ENCODE measurements around the gene SAMD13. TPM values are rescaled to one million over a fixed set of nuclear protein-coding genes. Genes with fewer than 3 reads are reported as not detected.

Gene SAMD13
- total and polyA plus RNA-seq, 10 of the 15 experiments (the other 5 are each of a cell fraction or from before 2014, with no cell fraction given), result 0.81 to 1.9 (median 1.2) TPM; not detected in 1

DNA sequence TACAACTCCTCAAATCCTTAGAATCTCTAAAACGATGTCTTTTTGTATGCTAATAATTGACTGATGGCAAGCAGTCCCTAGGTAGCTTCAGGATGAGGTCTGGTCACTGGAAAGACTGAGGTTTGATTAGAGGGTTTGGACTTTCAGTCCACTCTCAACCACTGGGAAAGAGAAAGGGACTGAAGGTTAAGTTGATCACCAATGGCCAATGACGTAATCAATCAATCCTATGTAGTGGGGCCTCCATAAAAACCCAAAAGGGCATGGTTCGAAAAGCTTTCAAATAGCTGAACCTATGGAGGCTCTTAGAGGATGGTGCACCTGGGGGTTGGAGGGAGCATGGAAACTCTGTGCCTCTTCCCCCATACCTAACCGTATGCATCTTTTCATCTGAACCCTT, 57.2 kb downstream of the SAMD13 start:
- H3K4me3 ChIP-seq, result no peak overlapping the region
- no peak overlapping the region for H3K27ac ChIP-seq (ENCODE audit: control insufficient read depth, insufficient read depth)
- H3K9me3 ChIP-seq (replicated peaks; ENCODE audit: control insufficient read depth, insufficient read depth, low read length), result no peaks in the 10 kb centered on the region
- POLR2A ChIA-PET, result no interaction called here
- no peak overlapping the region for H2AFZ ChIP-seq (ENCODE audit: control insufficient read depth, low read depth, low read length)
- RAD21 ChIA-PET (ENCODE audit: unreplicated experiment), result no interaction called here
- TF ChIP-seq, protein P1, sequence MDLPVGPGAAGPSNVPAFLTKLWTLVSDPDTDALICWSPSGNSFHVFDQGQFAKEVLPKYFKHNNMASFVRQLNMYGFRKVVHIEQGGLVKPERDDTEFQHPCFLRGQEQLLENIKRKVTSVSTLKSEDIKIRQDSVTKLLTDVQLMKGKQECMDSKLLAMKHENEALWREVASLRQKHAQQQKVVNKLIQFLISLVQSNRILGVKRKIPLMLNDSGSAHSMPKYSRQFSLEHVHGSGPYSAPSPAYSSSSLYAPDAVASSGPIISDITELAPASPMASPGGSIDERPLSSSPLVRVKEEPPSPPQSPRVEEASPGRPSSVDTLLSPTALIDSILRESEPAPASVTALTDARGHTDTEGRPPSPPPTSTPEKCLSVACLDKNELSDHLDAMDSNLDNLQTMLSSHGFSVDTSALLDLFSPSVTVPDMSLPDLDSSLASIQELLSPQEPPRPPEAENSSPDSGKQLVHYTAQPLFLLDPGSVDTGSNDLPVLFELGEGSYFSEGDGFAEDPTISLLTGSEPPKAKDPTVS (IDR thresholded peaks at IDR 0.05; ENCODE audit: low read depth, low read length), result no peak
- TF ChIP-seq SPI1 (IDR thresholded peaks at IDR 0.05; ENCODE audit: borderline replicate concordance, insufficient read depth, low read depth, low read length) (no peak), HDGF (IDR thresholded peaks at IDR 0.05) (no peak)
- ATAC-seq (no peak), FAIRE-seq (no peak), DNase-seq (ENCODE audit: low read depth, low spot score) (no peak)
- no peaks in the 10 kb centered on the region for H3K4me1 ChIP-seq (ENCODE audit: control insufficient read depth, insufficient read depth, low read length)
- in situ Hi-C loops (cut with MboI), result no loop called here
- H3K27me3 ChIP-seq (replicated peaks in 1 of 2; ENCODE audit: control insufficient read depth in 2 of 2, insufficient read depth in 2 of 2, low read length in 1 of 2), result no peaks in the 10 kb centered on the region; a peak in 1 of 4 replicates
- no peak overlapping the region for H3K9ac ChIP-seq (ENCODE audit: control insufficient read depth, insufficient read depth, low read length)
- H4K20me1 ChIP-seq (ENCODE audit: control insufficient read depth, insufficient read depth), result no peaks in the 10 kb centered on the region
- no peak overlapping the region for H3K4me2 ChIP-seq (ENCODE audit: control insufficient read depth, insufficient read depth)
- H3K79me2 ChIP-seq (ENCODE audit: control insufficient read depth, insufficient read depth, low read length), result no peaks in the 10 kb centered on the region
- no peaks in the 10 kb centered on the region for H3K36me3 ChIP-seq (ENCODE audit: control insufficient read depth in 2 of 2, insufficient read depth in 2 of 2, low read length in 1 of 2)
- CTCF ChIA-PET, result no interaction called here
- intact Hi-C loops (cut with micrococcal nuclease; ENCODE audit: unreplicated experiment), result no loop called here
- 48% methylated on average over 4 of the region's 4 CpGs for WGBS (ENCODE audit: insufficient coverage, insufficient replicate concordance, low lambda C conversion rate, missing lambda C conversion rate)
- SMC1A ChIA-PET (ENCODE audit: uncharacterized antibody, unreplicated experiment), result no interaction called here
- no TSS peak for BruUV-seq (replicated peaks)

DNA sequence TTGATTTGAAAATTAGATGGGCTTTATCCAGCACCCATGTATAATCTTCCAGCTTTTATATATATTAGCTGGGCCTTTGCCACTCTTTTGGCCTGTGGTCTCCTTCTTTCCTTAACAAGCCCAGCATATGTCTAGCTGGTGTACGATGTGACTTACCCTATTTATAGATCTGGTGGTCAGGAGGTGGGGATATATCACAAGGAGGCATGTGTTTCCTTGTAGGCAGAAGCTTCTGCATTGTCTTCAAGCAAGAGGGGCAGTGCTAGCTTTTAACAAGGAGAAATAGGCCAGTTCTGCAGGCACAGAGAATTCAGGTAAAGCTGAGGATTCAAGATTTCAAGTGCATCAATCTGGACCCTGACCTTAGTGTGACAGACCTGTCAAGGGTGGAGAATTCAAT, 58.8 kb downstream of the SAMD13 start:
- H3K27me3 ChIP-seq (replicated peaks in 1 of 2; ENCODE audit: control insufficient read depth in 2 of 2, insufficient read depth in 2 of 2, low read length in 1 of 2), result no peaks in the 10 kb centered on the region; a peak in 1 of 4 replicates
- WGBS (ENCODE audit: insufficient coverage, insufficient replicate concordance, low lambda C conversion rate, missing lambda C conversion rate), result 0% methylated on average over 1 of the region's 1 CpG
- no peak overlapping the region for H3K9ac ChIP-seq (ENCODE audit: control insufficient read depth, insufficient read depth, low read length)
- ChIA-PET SMC1A (ENCODE audit: uncharacterized antibody, unreplicated experiment) (no interaction called here), CTCF (interaction anchor here (1.1 to 1.5 kb wide), 2 partner anchors 21 to 73 kb away, joined by 3 read pairs; no protein-coding TSS in a partner anchor), POLR2A (no interaction called here), RAD21 (ENCODE audit: unreplicated experiment) (no interaction called here)
- H3K36me3 ChIP-seq (ENCODE audit: control insufficient read depth in 2 of 2, insufficient read depth in 2 of 2, low read length in 1 of 2), result no peaks in the 10 kb centered on the region
- no peak overlapping the region for H3K27ac ChIP-seq (ENCODE audit: control insufficient read depth, insufficient read depth)
- no peak for ATAC-seq
- H3K9me3 ChIP-seq (replicated peaks; ENCODE audit: control insufficient read depth, insufficient read depth, low read length), result no peaks in the 10 kb centered on the region
- no peak for DNase-seq (ENCODE audit: low read depth, low spot score)
- H3K4me3 ChIP-seq, result no peak overlapping the region
- H3K4me2 ChIP-seq (ENCODE audit: control insufficient read depth, insufficient read depth), result no peak overlapping the region
- H3K79me2 ChIP-seq (ENCODE audit: control insufficient read depth, insufficient read depth, low read length), result no peaks in the 10 kb centered on the region
- in situ Hi-C loops (cut with MboI), result no loop called here
- FAIRE-seq, result no peak
- no peak overlapping the region for H2AFZ ChIP-seq (ENCODE audit: control insufficient read depth, low read depth, low read length)
- intact Hi-C loops (cut with micrococcal nuclease; ENCODE audit: unreplicated experiment), result no loop called here
- no peaks in the 10 kb centered on the region for H3K4me1 ChIP-seq (ENCODE audit: control insufficient read depth, insufficient read depth, low read length)
- H4K20me1 ChIP-seq (ENCODE audit: control insufficient read depth, insufficient read depth), result no peaks in the 10 kb centered on the region
- BruUV-seq (replicated peaks), result no TSS peak
- no peak for TF ChIP-seq PAX8 (IDR thresholded peaks at IDR 0.05)
- no peak for TF ChIP-seq SP1 (IDR thresholded peaks at IDR 0.05; ENCODE audit: low read depth, low read length)
- no peak for TF ChIP-seq STAT3 (IDR thresholded peaks at IDR 0.05; ENCODE audit: low read depth, low read length)
- TF ChIP-seq, protein P2, sequence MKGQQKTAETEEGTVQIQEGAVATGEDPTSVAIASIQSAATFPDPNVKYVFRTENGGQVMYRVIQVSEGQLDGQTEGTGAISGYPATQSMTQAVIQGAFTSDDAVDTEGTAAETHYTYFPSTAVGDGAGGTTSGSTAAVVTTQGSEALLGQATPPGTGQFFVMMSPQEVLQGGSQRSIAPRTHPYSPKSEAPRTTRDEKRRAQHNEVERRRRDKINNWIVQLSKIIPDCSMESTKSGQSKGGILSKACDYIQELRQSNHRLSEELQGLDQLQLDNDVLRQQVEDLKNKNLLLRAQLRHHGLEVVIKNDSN (IDR thresholded peaks at IDR 0.05; ENCODE audit: borderline replicate concordance, extremely low read length, insufficient read depth, low read depth, low read length), result no peak
- no peak for TF ChIP-seq MEF2B (IDR thresholded peaks at IDR 0.05; ENCODE audit: partially characterized antibody, poor library complexity, severe bottlenecking)
- TF ChIP-seq, protein P3, sequence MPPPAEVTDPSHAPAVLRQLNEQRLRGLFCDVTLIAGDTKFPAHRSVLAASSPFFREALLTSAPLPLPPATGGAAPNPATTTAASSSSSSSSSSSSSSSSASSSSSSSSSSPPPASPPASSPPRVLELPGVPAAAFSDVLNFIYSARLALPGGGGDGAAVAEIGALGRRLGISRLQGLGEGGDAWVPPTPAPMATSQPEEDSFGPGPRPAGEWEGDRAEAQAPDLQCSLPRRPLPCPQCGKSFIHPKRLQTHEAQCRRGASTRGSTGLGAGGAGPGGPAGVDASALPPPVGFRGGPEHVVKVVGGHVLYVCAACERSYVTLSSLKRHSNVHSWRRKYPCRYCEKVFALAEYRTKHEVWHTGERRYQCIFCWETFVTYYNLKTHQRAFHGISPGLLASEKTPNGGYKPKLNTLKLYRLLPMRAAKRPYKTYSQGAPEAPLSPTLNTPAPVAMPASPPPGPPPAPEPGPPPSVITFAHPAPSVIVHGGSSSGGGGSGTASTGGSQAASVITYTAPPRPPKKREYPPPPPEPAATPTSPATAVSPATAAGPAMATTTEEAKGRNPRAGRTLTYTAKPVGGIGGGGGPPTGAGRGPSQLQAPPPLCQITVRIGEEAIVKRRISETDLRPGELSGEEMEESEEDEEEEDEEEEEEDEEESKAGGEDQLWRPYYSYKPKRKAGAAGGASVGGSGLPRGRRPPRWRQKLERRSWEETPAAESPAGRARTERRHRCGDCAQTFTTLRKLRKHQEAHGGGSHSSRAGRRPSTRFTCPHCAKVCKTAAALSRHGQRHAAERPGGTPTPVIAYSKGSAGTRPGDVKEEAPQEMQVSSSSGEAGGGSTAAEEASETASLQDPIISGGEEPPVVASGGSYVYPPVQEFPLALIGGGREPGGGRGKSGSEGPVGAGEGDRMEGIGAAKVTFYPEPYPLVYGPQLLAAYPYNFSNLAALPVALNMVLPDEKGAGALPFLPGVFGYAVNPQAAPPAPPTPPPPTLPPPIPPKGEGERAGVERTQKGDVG (CRISPR knock-in tag; IDR thresholded peaks at IDR 0.05), result no peak
- no peak for TF ChIP-seq RELA (IDR thresholded peaks at IDR 0.05; ENCODE audit: borderline replicate concordance, partially characterized antibody)

All from GM12878 (cell line).